ENCODE results near the gene ISM2. TPM values are rescaled to one million over a fixed set of nuclear protein-coding genes. Genes with fewer than 3 reads are reported as not detected.

ISM2 gene

Small RNA genes lying within 50 kb of the gene (small RNA-seq; reads per million reads assigned to genes)
- not detected for gene RF00404 (ENCODE audit: insufficient read depth)
- gene RN7SL587P (ENCODE audit: insufficient read depth), result not detected
